ENCODE data around the gene LHFPL5. TPM values are rescaled to one million over a fixed set of nuclear protein-coding genes. Genes with fewer than 3 reads are reported as not detected.

LHFPL5 gene
- total RNA-seq, 2 donors from 2014 or later = not detected

- no peak overlapping the region for H3K27ac ChIP-seq (ENCODE audit: low read depth, low read length)
- no peak overlapping the region for H3K4me3 Mint-ChIP-seq
- H3K27me3 ChIP-seq (ENCODE audit: control insufficient read depth, insufficient read depth, low read length, poor library complexity, severe bottlenecking) = no peaks in the 10 kb centered on the region
- H3K4me3 ChIP-seq (ENCODE audit: low read length) = no peak overlapping the region
- no peaks in the 10 kb centered on the region for H3K36me3 ChIP-seq (ENCODE audit: control insufficient read depth, insufficient read depth, low read length)
- H3K4me1 Mint-ChIP-seq = no peaks in the 10 kb centered on the region
- H3K27me3 Mint-ChIP-seq (ENCODE audit: insufficient read depth) = peaks cover 16% of the 10 kb centered on the region
- H3K9me3 ChIP-seq (ENCODE audit: control insufficient read depth, low read length) = no peaks in the 10 kb centered on the region
- no peak overlapping the region for H3K27ac Mint-ChIP-seq
- H3K9ac ChIP-seq (ENCODE audit: extremely low read depth, low read length, poor library complexity, severe bottlenecking) = no peak overlapping the region
- H3K36me3 Mint-ChIP-seq (ENCODE audit: low read depth) = no peaks in the 10 kb centered on the region
- 91 to 95% methylated on average over 2 of the region's 2 CpGs for WGBS, 2 experiments (ENCODE audit: insufficient coverage in 1 of 2, insufficient read length in 1 of 2)
- H3K9me3 Mint-ChIP-seq = no peaks in the 10 kb centered on the region
- H3K4me1 ChIP-seq (ENCODE audit: control insufficient read depth, insufficient read depth, low read length) = no peaks in the 10 kb centered on the region
- DNase-seq = no peak
- TF ChIP-seq CTCF (conservative IDR thresholded peaks at IDR 0.05) = no peak
These were observed 18.9 kb upstream of the LHFPL5 start for GRCh38 chr6:35786272-35786671.

- 92 to 94% methylated on average over 24 to 25 of the region's 25 CpGs for WGBS, 2 experiments (ENCODE audit: insufficient coverage in 1 of 2, insufficient read length in 1 of 2)
- H3K36me3 ChIP-seq (ENCODE audit: control insufficient read depth, insufficient read depth, low read length) = no peaks in the 10 kb centered on the region
- H3K36me3 Mint-ChIP-seq (ENCODE audit: low read depth) = no peaks in the 10 kb centered on the region
- no peaks in the 10 kb centered on the region for H3K4me1 ChIP-seq (ENCODE audit: control insufficient read depth, insufficient read depth, low read length)
- H3K27ac ChIP-seq (ENCODE audit: low read depth, low read length) = no peak overlapping the region
- no peaks in the 10 kb centered on the region for H3K9me3 Mint-ChIP-seq
- no peak overlapping the region for H3K27ac Mint-ChIP-seq
- H3K9me3 ChIP-seq (ENCODE audit: control insufficient read depth, low read length) = no peaks in the 10 kb centered on the region
- no peak overlapping the region for H3K4me3 ChIP-seq (ENCODE audit: low read length)
- H3K27me3 Mint-ChIP-seq (ENCODE audit: insufficient read depth) = peaks cover 16% of the 10 kb centered on the region
- TF ChIP-seq CTCF (conservative IDR thresholded peaks at IDR 0.05) = no peak
- no peaks in the 10 kb centered on the region for H3K27me3 ChIP-seq (ENCODE audit: control insufficient read depth, insufficient read depth, low read length, poor library complexity, severe bottlenecking)
- no peak overlapping the region for H3K9ac ChIP-seq (ENCODE audit: extremely low read depth, low read length, poor library complexity, severe bottlenecking)
- no peak overlapping the region for H3K4me3 Mint-ChIP-seq
- no peak for DNase-seq
- no peaks in the 10 kb centered on the region for H3K4me1 Mint-ChIP-seq
These were observed 18.3 kb upstream of the LHFPL5 start for GRCh38 chr6:35786810-35787209.

- no peak overlapping the region for H3K9ac ChIP-seq (ENCODE audit: extremely low read depth, low read length, poor library complexity, severe bottlenecking)
- H3K36me3 ChIP-seq (ENCODE audit: control insufficient read depth, insufficient read depth, low read length) = no peaks in the 10 kb centered on the region
- Mint-ChIP-seq H3K4me3 (no peak overlapping the region), H3K27me3 (ENCODE audit: insufficient read depth) (peaks cover 16% of the 10 kb centered on the region), H3K4me1 (no peaks in the 10 kb centered on the region), H3K27ac (no peak overlapping the region), H3K36me3 (ENCODE audit: low read depth) (no peaks in the 10 kb centered on the region), H3K9me3 (no peaks in the 10 kb centered on the region)
- WGBS, 2 experiments (ENCODE audit: insufficient coverage in 1 of 2, insufficient read length in 1 of 2) = 90 to 94% methylated on average over 13 of the region's 13 CpGs
- no peak for DNase-seq
- H3K27me3 ChIP-seq (ENCODE audit: control insufficient read depth, insufficient read depth, low read length, poor library complexity, severe bottlenecking) = no peaks in the 10 kb centered on the region
- H3K4me1 ChIP-seq (ENCODE audit: control insufficient read depth, insufficient read depth, low read length) = no peaks in the 10 kb centered on the region
- no peak for TF ChIP-seq CTCF (conservative IDR thresholded peaks at IDR 0.05)
- no peaks in the 10 kb centered on the region for H3K9me3 ChIP-seq (ENCODE audit: control insufficient read depth, low read length)
- no peak overlapping the region for H3K27ac ChIP-seq (ENCODE audit: low read depth, low read length)
- H3K4me3 ChIP-seq (ENCODE audit: low read length) = no peak overlapping the region
These were observed 17.6 kb upstream of the LHFPL5 start for GRCh38 chr6:35787266-35788218.
